Upper lobe of left lung (tissue), 6 donors: Measurements from ENCODE around the gene RABL6. TPM values are rescaled to one million over a fixed set of nuclear protein-coding genes. Genes with fewer than 3 reads are reported as not detected.

Experiments used
- ATAC-seq, 2 donors: fragments of 200-7000 bp; cut with Tn5 transposase; one replicate each; pipeline ENCODE4 v1.9.1; 2022; ENCODE audit warnings: mild to moderate bottlenecking in 2 of 2, moderate library complexity in 2 of 2; ENCODE audit not compliant: low FRiP score in 2 of 2
- DNase-seq, 2 donors: peaks; one replicate each; pipeline ENCODE4 v3.0.0-alpha.2; 2019 to 2020
- H3K27ac ChIP-seq, 4 donors: fragments of 200-600 bp; sonication (generic); one replicate each; pipeline ENCODE4 v1.5.1; 2016 to 2019
- H3K27me3 ChIP-seq, 4 donors: fragments of 200-600 bp; sonication (generic); one replicate each; pipeline ENCODE4 v1.5.1; 2017 to 2019
- H3K36me3 ChIP-seq, 4 donors: fragments of 200-600 bp; sonication (generic); one replicate each; pipeline ENCODE4 v1.5.1; 2016 to 2019
- H3K4me1 ChIP-seq, 4 donors: fragments of 200-600 bp; sonication (generic); one replicate each; pipeline ENCODE4 v1.5.1; 2018 to 2019
- H3K4me3 ChIP-seq, 4 donors: fragments of 200-600 bp; sonication (generic); one replicate each; pipeline ENCODE4 v1.5.1; 2017 to 2019; ENCODE audit warnings: mild to moderate bottlenecking in 2 of 4, moderate library complexity in 1 of 4
- H3K9me3 ChIP-seq, 4 donors: fragments of 200-600 bp; sonication (generic); one replicate each; pipeline ENCODE4 v1.5.1; 2018 to 2019
- CTCF ChIP-seq, 6 experiments: fragments of 450-650 bp in 4 of 6; fragments of 200-600 bp in 2 of 6; sonication (generic) in 2 of 6; IDR thresholded peaks; one replicate each; pipeline ENCODE4 v1.5.1; 2016 to 2019; ENCODE audit warnings: antibody characterized with exemption in 6 of 6
- EP300 ChIP-seq, 4 donors: sonication (generic); formaldehyde crosslinking; IDR thresholded peaks; one replicate each; pipeline ENCODE4 v1.5.1; 2017; ENCODE audit warnings: antibody characterized with exemption in 4 of 4, control low read depth in 2 of 4
- POLR2A ChIP-seq, 4 donors: fragments of 450-650 bp; IDR thresholded peaks; one replicate each; pipeline ENCODE4 v1.5.1; 2016 to 2017; ENCODE audit warnings: antibody characterized with exemption in 4 of 4, mild to moderate bottlenecking in 2 of 4
- POLR2AphosphoS5 ChIP-seq, 2 donors: sonication (generic); formaldehyde crosslinking; IDR thresholded peaks; one replicate each; pipeline ENCODE4 v1.5.1; 2017; ENCODE audit warnings: antibody characterized with exemption in 2 of 2
- WGBS, 2 donors: methylation state at CpG; one replicate each; pipeline ENCODE4 v1.1.5; 2017 to 2018; 5-methylcytosine and 5-hydroxymethylcytosine counted together
- total RNA-seq, 6 donors: library from RNA; depleted of rRNA in 4 of 6; stranded (reverse); fragments of >200 nt in 4 of 6; gene quantifications; one replicate each; pipeline versions ENCODE4 v1.1.0 to v1.2.1, GENCODE V29; 2016 to 2021
- donor health status: DM: no; HTN: no; CAD: no; lungs with moderate emphysema.
- donor health status: DM: no; HTN: yes; CAD: no; lungs with severe emphysema.

RABL6 gene
- total RNA-seq, 6 donors from 2014 or later: 47.2 to 128 (median 78.9) TPM

- no peak for ATAC-seq
- no peak overlapping the region for H3K27ac ChIP-seq
- H3K9me3 ChIP-seq: no peaks in the 10 kb centered on the region
- peak in 1 of 2 donors; percentile 80 for DNase-seq
- peaks cover 8 to 34% (median 29%) of the 10 kb centered on the region in 4 donors for H3K36me3 ChIP-seq
- TF ChIP-seq POLR2A (IDR thresholded peaks at IDR 0.05): no peak
- TF ChIP-seq POLR2AphosphoS5 (IDR thresholded peaks at IDR 0.05): no peak
- no peak for TF ChIP-seq EP300 (IDR thresholded peaks at IDR 0.05)
- TF ChIP-seq CTCF (IDR thresholded peaks at IDR 0.05): no peak
- no peak overlapping the region for H3K4me3 ChIP-seq
- no peaks in the 10 kb centered on the region for H3K27me3 ChIP-seq
- WGBS, 2 donors: 91 to 92% methylated on average over 13 to 15 of the region's 15 CpGs
- peaks cover 0 to 19% (median 7%) of the 10 kb centered on the region in 4 donors for H3K4me1 ChIP-seq
Observed at GRCh38 chr9:136858452-136858843, 50.7 kb downstream of the RABL6 start.

GRCh38 chr9:136858844-136859757 is 51.4 kb downstream of the RABL6 start:
- ATAC-seq (peak; percentile 11 to 23), DNase-seq (peak; percentile 60 to 90)
- peak overlapping the region in 1 of 4 donors; percentile 54 for H3K27ac ChIP-seq
- H3K36me3 ChIP-seq: peaks cover 11 to 39% (median 33%) of the 10 kb centered on the region in 4 donors
- no peaks in the 10 kb centered on the region for H3K9me3 ChIP-seq
- 65 to 66% methylated on average over 11 to 13 of the region's 20 CpGs for WGBS, 2 donors
- H3K4me3 ChIP-seq: no peak overlapping the region
- no peaks in the 10 kb centered on the region for H3K27me3 ChIP-seq
- H3K4me1 ChIP-seq: peaks cover 0 to 24% (median 7%) of the 10 kb centered on the region in 4 donors
- TF ChIP-seq POLR2A (IDR thresholded peaks at IDR 0.05) (no peak), CTCF (IDR thresholded peaks at IDR 0.05) (no peak), EP300 (IDR thresholded peaks at IDR 0.05) (no peak), POLR2AphosphoS5 (IDR thresholded peaks at IDR 0.05) (no peak)

GRCh38 chr9:136860529-136860928 is 52.8 kb downstream of the RABL6 start:
- WGBS, 2 donors: 86 to 89% methylated on average over 7 to 9 of the region's 9 CpGs
- no peak for TF ChIP-seq EP300 (IDR thresholded peaks at IDR 0.05)
- TF ChIP-seq POLR2A (IDR thresholded peaks at IDR 0.05): no peak
- TF ChIP-seq CTCF (IDR thresholded peaks at IDR 0.05): no peak
- no peak for TF ChIP-seq POLR2AphosphoS5 (IDR thresholded peaks at IDR 0.05)
- Histone ChIP-seq H3K9me3 (no peaks in the 10 kb centered on the region), H3K27ac (no peak overlapping the region), H3K4me1 (peaks cover 14 to 35% (median 17%) of the 10 kb centered on the region in 4 donors), H3K36me3 (peaks cover 11 to 39% (median 33%) of the 10 kb centered on the region in 4 donors), H3K4me3 (no peak overlapping the region), H3K27me3 (no peaks in the 10 kb centered on the region)
- peak in 1 of 2 donors; percentile 35 for DNase-seq
- no peak for ATAC-seq

- TF ChIP-seq EP300 (IDR thresholded peaks at IDR 0.05) (no peak), POLR2A (IDR thresholded peaks at IDR 0.05) (no peak), CTCF (IDR thresholded peaks at IDR 0.05) (no peak), POLR2AphosphoS5 (IDR thresholded peaks at IDR 0.05) (no peak)
Observed at GRCh38 chr9:136860933-136861873, 53.5 kb downstream of the RABL6 start.

More at GRCh38 chr9:136860933-136861873, 53.5 kb downstream of the RABL6 start:
- H3K4me3 ChIP-seq: no peak overlapping the region
- ATAC-seq: no peak
- H3K4me1 ChIP-seq: peaks cover 14 to 38% (median 17%) of the 10 kb centered on the region in 4 donors
- no peak overlapping the region for H3K27ac ChIP-seq
- H3K9me3 ChIP-seq: peaks cover 0 to 3% (median 0%) of the 10 kb centered on the region in 4 donors
- peak in 1 of 2 donors; percentile 56 for DNase-seq
- 91 to 97% methylated on average over 9 to 21 of the region's 22 CpGs for WGBS, 2 donors
- H3K27me3 ChIP-seq: no peaks in the 10 kb centered on the region
- peaks cover 11 to 39% (median 33%) of the 10 kb centered on the region in 4 donors for H3K36me3 ChIP-seq
